ENCODE results near the gene YBX3. TPM values are rescaled to one million over a fixed set of nuclear protein-coding genes. Genes with fewer than 3 reads are reported as not detected.
"Not testable (repeated sequence)": the region's sequence is repeated elsewhere in the genome, so short reads cannot be mapped to it uniquely, and the experiment has no call there.

The YBX3 gene
- 371 TPM for total RNA-seq

DNA sequence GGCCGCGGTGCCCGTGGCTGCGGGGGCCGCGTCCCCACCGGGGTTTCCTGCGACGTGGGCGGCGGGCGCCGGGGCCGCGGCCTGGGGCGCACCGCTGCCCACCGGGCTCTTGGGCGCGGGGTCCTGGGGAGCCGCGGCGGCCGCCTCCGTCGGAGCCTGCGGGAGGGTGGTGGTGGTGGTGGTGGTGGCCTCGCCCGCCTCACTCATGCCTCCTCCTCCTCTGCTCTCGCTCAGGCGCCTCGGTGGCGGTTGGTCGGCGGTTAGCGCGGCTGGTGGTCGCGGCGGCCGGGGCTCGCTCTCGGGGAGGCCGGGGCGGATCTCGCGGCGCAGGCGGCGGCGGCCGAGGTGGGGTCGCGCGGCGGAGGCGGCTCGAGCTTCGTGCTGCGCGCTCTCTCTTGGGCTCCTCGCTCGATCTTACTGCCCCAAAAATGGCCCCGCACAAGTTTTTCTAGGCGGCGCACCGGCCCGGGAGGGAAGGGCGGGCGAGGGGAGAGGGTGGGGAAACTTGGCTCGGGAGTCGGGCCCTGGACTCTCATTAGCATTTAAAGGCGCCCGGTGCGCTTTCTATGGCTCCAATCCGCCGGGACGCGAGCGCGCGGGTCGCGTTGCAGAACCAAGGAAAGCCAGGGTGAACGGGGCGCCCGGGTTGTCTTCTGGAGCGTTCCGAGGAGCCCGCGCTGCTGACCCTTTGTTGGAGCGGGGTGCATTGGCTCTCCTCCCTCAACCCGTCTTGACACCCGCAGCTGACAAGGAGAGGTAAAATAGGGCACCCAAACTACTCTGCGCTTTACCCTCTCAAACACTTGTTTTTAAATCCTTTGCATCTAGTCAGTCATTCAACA, at the start of gene YBX3:
Gene YBX3, minus strand, starts transcription at position 419 of the 842 bp plus-strand sequence. Its CDS starts 212 bp downstream, at position 207.
- ATAC-seq (peak; percentile 75), DNase-seq (ENCODE audit: low spot score) (peak; percentile 92)
- intact Hi-C loops (cut with DNase I), result loop anchor here (2.0 kb wide), 1 partner anchor 26 kb away; no protein-coding TSS in a partner anchor

- intact Hi-C loops (cut with DNase I), result loop anchor here (10.0 kb wide), 1 partner anchor 434 kb away; no protein-coding TSS in a partner anchor
- no peak for ATAC-seq
- no peak for DNase-seq (ENCODE audit: low spot score)
These were observed 48.1 kb upstream of the YBX3 start for GRCh38 chr12:10771132-10771733.

DNA sequence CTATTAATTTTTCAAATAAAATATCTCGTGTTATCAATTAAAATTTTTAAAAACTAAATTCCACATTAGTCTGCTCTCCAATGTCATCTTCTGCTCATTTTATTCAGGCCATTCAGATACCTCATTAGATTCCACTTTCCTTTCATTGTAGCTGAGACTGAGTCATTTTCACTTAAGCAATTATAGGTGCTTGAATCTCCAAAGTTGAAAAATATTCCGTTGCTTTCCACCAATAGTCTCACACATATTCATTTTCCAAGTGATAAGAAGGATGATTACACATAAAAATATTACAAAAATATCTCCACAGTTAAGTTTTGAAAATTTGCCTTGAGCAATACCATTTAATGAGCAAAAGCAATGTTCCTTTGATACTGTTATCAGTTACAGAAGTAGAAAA, 36.5 kb upstream of the YBX3 start:
- intact Hi-C loops (cut with DNase I), result no loop called here
- DNase-seq (ENCODE audit: low spot score) (no peak), ATAC-seq (no peak)

GRCh38 chr12:10756194-10756593, 33.1 kb upstream of the YBX3 start:
- ATAC-seq, result no peak
- DNase-seq (ENCODE audit: low spot score), result no peak
- intact Hi-C loops (cut with DNase I), result no loop called here

GRCh38 chr12:10753059-10753458, 29.9 kb upstream of the YBX3 start:
- ATAC-seq (peak; percentile 48), DNase-seq (ENCODE audit: low spot score) (no peak)
- intact Hi-C loops (cut with DNase I), result no loop called here

DNA sequence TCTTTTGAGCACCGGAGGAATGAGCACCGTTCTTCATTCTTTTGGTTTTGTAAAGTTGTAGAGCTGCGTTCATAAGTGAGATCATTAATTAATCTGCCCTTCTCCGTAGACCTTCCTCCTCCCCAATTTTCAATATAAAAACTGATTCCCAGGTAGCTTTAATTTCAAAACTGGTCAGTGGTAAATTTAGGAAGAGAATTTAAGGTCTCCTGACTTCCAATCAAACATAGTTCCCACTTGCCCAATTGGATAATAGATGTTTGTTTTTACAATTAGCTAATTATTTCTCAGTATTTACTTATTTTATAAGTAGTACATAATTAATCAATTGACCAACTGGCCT, 27.2 kb upstream of the YBX3 start:
- intact Hi-C loops (cut with DNase I), result no loop called here
- ATAC-seq, result no peak

DNA sequence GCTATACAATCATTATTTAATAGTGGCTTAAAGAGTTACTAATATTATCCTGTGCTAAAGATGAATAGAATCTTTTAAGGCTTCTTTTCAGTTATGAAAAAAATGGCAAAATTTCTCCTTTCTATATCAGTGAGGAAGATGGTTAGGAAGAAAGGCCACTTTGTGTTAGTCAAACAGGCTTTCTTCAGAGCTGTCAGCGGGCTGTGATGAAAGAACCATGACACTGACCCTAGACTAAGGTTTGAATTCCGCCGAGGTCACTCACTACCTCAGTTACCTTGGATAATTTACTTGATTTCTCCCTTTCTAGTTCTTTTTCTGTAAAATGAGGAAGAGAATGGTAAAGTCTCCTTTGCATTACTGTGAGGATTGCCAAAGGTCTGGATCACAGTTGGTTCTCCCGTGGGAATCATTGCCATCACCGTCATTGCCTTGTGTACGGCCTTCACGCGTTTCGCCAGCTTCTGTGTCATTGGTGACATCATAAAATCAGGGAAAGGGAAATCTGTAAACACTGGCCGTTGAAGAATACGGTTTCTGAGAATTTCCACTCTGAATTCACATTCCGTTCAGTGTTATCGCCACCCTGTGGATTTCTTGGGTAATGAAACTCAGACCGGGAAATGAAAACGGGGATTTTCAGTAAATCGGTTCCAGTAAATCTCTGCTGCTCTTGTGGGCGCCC, 26.7 kb upstream of the YBX3 start:
- intact Hi-C loops (cut with DNase I), result loop anchor here (2.0 kb wide), 1 partner anchor 27 kb away; the partner anchor contains the start of gene YBX3
- ATAC-seq (peak; percentile 97), DNase-seq (ENCODE audit: low spot score) (peak; percentile 82)

More for the DNA sequence above, 27.2 kb upstream of the YBX3 start:
- DNase-seq (ENCODE audit: low spot score), result no peak

DNA sequence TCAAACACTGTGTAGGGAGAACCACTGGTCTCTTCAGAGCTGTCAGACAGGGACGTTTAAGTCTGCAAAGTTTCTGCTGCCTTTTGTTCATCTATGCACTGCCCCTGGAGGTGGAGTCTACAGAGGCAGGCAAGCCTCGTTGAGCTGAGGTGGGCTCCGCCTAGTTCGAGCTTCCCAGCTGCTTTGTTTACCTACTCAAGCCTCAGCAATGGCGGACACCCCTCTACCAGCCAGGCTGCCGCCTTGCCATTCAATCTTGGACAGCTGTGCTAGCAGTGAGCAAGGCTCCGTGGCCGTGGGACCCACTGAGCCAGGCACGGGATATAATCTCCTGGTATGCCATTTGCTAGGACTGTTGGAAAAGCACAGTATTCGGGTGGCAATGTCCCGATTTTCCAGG, 24.6 kb upstream of the YBX3 start:
- ATAC-seq (no peak), DNase-seq (ENCODE audit: low spot score) (no peak)
- intact Hi-C loops (cut with DNase I), result loop anchor here (2.0 kb wide), 1 partner anchor 25 kb away; the partner anchor contains the start of gene YBX3

- DNase-seq (ENCODE audit: low spot score); ATAC-seq; intact Hi-C loops (cut with DNase I): not testable (repeated sequence)
These were observed 20.3 kb upstream of the YBX3 start for GRCh38 chr12:10743420-10743819.

DNA sequence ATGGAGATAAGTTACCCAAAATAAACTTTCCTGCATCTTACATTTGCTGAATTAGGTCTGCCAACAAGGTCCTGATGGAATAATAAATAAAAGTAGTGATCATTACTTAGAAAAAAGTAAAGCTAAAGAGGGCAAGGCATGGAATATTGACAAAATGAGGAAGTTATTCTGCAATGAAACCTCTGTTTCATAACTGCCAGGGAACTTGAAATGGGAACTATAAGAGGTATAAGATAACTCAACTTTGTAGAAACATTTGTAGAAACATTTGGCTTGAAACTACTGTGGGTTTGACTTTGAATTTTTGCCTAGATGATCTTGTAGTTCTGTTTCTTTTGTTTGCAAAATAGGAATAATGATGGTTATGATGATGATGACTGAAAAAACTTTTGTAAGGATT, 18.7 kb upstream of the YBX3 start:
- peak; percentile 72 for ATAC-seq
- no peak for DNase-seq (ENCODE audit: low spot score)
- intact Hi-C loops (cut with DNase I), result no loop called here

DNA sequence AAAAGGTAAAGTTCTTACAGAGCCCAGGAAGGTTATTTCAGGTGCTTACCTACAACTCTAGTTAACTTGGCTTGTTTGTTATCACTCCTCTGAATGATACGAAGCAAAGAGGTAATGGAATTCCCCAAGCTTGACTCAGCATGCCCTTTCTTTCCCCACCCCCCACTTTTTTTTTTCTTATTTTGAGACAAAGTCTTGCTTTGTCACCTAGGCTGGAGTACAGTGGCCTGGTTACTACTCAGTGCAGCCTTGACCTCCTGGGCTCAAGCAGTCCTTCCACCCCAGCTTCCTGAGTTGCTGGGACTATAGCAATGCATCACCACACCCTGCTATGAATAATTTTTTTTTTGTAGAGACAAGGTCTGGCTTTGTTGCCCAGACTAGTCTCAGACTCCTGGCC, 17.1 kb upstream of the YBX3 start:
- no peak for ATAC-seq
- no peak for DNase-seq (ENCODE audit: low spot score)
- intact Hi-C loops (cut with DNase I), result no loop called here

DNA sequence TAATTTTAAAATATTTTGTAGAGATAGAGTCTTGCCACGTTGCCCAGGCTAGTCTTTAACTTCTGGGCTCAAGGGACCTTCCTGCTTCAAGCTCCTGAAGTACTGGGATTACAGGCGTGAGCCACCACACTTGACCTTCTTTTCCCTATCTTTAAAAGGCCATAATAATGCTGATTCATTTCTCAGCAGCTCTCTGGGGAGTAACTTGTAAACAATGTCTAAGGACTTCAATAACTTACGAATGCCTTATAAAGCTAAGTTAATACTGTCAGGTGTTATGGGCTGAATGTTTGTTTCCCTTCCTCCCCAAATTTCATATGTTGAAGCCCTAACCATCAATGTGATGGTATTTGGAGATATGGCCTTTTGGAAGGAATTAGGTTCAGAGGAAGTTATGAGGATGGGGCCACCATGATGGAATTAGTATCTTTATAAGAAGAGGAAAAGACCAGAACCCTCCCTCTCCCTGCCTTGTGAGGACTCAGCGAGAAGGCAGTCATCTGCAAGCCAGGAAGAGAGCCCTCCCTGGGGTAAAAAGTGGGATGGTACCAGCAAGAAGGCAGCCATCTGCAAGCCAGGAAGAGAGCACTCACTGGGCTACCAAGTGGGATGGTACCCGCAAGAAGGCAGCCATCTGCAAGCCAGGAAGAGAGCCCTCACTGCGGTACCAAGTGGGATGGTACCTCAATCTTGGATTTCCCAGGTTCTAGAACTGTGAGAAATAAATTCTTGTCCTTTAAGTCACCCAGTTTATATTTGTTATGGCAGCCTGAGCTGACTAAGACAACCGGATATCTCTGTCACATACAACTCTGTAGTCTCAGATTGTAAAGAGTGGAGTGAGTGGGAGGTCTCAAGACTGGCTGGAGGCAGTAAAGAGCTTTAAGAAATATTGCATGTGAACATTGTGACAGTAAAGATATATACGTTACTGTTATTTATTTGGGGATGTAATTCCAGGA, 16.3 kb upstream of the YBX3 start:
- ATAC-seq (no peak), DNase-seq (ENCODE audit: low spot score) (no peak)
- intact Hi-C loops (cut with DNase I), result no loop called here

DNA sequence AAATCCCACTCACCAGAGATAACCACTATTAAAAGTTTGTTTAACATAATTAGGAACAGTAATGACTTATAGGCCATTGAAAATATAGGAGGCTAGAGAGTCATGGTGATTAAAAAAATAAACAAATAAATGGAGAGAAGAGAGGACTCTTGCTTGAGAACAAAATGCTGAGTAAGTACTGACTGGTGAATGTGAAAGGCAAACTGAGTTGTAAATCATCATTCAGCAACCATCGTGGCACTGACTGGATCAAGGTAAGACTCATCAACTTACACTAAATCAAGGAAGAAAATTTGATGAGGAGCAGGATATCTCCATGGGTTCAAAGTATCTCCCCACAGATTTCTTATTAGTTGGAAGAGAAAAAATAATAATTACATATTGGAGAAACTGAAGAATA, 14.1 kb upstream of the YBX3 start:
- intact Hi-C loops (cut with DNase I), result no loop called here
- DNase-seq (ENCODE audit: low spot score) (no peak), ATAC-seq (no peak)

GRCh38 chr12:10736463-10736862, 13.3 kb upstream of the YBX3 start:
- ATAC-seq, result no peak
- intact Hi-C loops (cut with DNase I), result no loop called here

DNA sequence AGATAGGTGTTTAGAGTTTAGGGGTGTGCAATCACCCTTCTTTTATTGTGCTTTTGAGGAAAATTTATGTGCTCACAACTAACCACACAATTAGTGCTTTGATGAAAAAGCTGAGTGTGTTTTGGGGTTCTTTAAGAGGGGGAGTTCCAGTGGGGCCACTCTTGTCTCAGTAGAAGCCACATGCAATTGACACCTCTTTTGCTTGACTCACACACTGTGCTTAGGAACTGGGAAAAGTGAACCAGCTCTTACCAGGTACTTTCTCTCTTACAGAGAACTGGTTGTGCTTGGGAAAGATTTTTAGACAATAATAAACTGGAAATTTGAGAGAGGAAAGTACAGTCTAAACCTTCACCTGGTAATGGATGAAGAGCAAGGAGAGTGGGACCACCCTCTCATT, 12.3 kb upstream of the YBX3 start:
- no peak for DNase-seq (ENCODE audit: low spot score)
- intact Hi-C loops (cut with DNase I), result no loop called here
- no peak for ATAC-seq

More at GRCh38 chr12:10736463-10736862, 13.3 kb upstream of the YBX3 start:
- DNase-seq (ENCODE audit: low spot score), result no peak

DNA sequence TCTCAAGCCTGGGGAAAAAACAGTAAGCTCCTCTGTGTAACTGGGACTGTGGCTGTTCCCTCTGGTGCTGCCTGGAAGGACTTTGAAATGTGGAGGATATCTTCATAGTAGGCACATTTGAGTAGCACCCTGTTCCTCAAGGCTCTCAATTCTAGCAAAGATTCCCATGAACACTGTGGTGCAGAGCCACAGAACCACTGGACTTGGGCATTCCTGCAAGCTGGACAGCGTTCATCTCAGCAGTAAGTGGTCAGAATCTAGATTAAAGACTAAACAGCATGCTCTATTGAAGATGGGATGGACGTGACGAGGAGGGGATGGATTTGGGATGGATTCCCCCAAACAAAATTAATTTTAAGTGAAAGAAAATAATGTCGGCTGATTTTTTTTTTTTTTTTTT, 9.4 kb upstream of the YBX3 start:
- intact Hi-C loops (cut with DNase I), result no loop called here
- DNase-seq (ENCODE audit: low spot score) (no peak), ATAC-seq (no peak)

- no peak for DNase-seq (ENCODE audit: low spot score)
- intact Hi-C loops (cut with DNase I), result no loop called here
- ATAC-seq, result no peak
These were observed 8.9 kb upstream of the YBX3 start for GRCh38 chr12:10732066-10732465.

DNA sequence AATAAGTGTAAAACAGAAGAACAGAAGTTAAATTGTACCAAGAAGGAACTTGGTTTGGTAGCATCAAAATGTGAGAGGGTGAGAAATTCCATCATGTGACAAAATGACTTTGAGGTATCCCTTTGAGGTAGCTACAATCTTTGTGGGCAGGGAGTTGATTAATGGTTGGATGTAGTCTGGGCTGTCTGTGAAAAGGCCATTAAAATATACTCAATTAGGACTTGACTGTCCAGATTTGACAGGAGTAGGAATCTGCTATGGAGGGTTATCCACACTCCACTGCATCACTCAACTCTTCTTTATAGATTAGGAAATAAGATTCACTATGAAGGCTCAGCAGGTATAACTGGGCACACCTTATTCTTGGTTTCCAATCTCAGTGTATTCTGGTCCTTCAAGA, 7.4 kb upstream of the YBX3 start:
- intact Hi-C loops (cut with DNase I), result no loop called here
- ATAC-seq (no peak), DNase-seq (ENCODE audit: low spot score) (no peak)

DNA sequence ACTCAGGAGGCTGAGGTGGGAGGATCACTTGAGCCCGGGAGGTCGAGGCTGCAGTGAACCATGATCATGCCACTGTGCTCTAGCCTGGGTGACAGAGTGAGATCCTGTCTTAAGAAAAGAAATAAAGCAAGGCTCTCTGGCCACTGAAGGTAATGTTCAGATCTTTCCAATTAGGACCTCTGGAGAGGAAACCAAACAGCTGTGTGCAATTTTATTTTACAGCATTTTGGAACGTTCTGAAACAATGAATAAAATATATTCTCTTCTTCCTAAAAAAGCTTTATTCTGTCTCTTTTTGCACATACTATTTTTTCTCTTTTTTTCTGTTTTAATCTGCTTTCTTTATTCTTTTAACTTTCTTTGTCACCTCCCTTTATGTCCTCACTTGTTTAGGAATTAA, 5.0 kb upstream of the YBX3 start:
- no peak for ATAC-seq
- no peak for DNase-seq (ENCODE audit: low spot score)
- intact Hi-C loops (cut with DNase I), result no loop called here

Measured in sciatic nerve (tissue), 2 donors.